Dedifferentiated amniotic fluid mesenchymal stem cell (primary cell): ENCODE results near the gene PGAM2.
"Not testable (repeated sequence)": the region's sequence is repeated elsewhere in the genome, so short reads cannot be mapped to it uniquely, and the experiment has no call there.

Experiments
- DNase-seq: peaks from one replicate; pipeline ENCODE4 v3.0.0-alpha.2; 2016; ENCODE audit errors: extremely low spot score

The PGAM2 gene

GRCh38 chr7:44031319-44031718, 34.0 kb downstream of the PGAM2 start:
- DNase-seq: not testable (repeated sequence)

DNA sequence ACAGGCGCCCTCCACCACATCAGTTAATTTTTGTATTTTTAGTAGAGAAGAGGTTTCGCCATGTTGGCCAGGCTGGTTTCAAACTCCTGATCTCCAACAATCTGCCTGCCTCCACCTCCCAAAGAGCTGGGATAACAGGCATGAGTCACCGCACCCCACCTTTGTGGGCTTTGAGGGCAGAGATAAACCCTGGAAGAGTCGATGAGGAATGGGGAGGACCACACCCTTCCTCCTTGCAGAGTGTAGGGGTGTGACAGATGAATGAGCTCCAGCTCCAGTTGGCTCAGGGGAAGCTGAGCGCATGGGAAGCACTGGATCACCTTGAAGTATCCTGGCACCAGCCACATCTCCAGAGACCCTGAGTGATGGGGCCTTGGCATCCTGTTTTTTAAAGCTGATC, 35.3 kb downstream of the PGAM2 start:
- not testable (repeated sequence) for DNase-seq

- DNase-seq: not testable (repeated sequence)
Measured at GRCh38 chr7:44029433-44029832, 35.9 kb downstream of the PGAM2 start.

GRCh38 chr7:44022796-44023467, 42.4 kb downstream of the PGAM2 start:
- not testable (repeated sequence) for DNase-seq

DNA sequence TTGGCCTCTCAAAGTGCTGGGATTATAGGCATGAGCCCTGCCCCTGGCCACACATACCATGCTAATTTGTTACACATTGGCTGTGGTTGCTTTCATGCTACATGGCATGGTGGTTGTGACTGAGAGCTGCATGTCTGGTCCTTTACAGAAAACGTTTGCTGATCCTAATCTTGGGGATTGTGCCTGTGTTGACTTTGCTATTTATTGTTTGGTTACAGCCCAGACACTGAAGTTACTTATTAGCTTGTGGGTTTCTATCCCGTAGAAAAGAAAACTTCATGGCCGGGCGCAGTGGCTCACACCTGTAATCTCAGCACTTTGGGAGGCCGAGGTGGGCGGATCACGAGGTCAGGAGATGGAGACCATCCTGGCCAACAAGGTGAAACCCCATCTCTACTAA, 43.3 kb downstream of the PGAM2 start:
- DNase-seq: not testable (repeated sequence)

DNA sequence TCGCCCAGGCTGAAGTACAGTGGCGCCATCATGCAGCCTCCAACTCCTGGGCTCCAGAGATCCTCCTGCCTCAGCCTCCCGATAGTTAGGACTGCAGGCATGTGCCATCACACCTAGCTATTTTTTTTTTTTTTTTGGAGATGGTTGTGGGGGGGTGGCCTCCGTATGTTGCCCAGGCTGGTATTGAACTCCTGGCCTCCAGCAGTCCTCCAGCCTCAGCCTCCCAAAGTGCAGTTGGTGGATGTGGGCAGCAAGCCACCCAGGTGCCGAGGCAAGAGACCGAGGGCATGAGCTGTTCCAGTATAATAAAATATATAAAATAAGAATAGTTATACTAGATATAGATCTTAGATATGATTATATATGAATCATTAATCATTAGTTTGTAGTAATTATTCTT, 45.5 kb downstream of the PGAM2 start:
- not testable (repeated sequence) for DNase-seq

DNA sequence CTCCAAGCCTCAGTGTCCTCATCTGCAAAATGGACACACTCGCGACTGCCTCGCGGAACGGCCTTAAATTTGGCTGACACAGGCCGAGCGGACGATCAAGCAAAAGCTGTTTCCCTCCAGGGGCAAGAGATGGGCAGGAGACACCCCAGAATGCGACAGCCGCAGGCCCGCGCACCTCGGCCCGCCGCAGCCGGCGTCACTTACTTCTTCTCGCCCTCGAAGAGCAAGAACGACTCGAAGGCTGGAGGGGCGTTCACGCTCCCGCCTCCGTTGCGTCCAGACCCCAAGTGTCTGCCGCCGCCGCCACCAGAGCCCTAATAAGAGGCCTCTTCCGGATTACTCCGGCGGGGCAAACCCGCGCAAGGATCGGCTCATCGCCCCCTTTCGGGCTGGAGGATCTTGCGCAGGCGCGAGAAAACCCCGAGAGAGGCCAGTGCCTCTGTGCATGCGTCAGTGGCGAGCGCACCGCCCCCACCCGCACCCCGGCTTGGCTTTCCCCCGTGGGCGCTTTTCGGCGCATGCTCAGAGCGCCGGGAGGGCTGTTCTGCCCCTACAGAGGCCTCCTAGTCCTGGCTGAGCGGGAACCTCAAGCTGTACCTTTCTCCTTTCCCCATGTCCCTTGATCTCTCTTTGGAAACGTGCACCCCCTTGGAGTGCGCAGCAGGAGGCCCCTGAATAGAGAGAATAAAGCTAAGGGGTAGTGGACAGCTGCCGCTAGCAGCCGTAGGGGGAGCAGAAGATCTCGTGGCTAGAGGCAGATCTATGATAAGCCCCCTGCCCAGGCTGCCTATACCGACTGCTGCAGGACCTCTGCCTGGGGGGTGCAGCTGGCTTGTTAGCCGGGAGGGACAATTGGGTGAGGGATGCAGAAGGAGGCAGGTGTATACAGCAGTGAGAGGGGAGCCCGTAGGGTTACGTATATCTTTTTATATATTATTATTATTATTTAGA, 46.2 kb downstream of the PGAM2 start:
- DNase-seq: peak; percentile 95

- not testable (repeated sequence) for DNase-seq
Measured at GRCh38 chr7:44015090-44015489, 50.3 kb downstream of the PGAM2 start.
